ENCODE measurements around the gene GAL3ST2.
"Not testable (repeated sequence)": the region's sequence is repeated elsewhere in the genome, so short reads cannot be mapped to it uniquely, and the experiment has no call there.

The GAL3ST2 gene

DNA sequence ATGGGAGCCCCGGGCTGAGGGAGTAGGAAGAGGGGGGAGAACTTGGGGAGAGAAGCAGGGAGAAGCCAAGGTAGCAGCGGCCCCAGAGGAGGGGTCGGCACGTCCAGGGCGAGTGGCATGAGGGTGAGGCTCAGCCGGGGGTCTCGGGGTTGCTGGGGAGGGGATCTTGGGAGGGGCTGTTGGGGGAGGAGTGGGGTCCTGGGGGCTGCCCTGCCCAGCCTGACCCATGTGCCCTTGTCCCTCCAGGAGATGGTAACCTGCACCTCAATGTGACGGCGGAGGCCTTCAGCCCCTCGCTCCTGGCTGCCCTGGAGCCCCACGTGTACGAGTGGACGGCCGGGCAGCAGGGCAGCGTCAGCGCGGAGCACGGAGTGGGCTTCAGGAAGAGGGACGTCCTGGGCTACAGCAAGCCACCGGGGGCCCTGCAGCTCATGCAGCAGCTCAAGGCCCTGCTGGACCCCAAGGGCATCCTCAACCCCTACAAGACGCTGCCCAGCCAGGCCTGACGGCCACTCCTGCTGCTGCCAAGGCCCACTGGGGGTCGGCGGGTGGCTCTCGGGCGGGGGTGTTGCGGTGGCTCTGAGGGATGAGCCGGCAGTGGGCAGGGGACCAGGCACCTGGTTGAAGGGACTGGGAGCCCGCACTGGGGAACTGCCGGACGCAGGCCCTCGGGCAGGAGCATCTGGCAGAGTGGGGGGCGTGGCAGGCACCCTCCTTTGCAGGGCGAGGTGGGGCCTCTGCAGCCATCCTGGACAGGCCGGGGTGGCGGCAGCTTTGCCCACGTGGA, 9.0 kb upstream of the GAL3ST2 start:
- in situ Hi-C loops (cut with HindIII; ENCODE audit: low sequenced_read_pairs): no loop called here

DNA sequence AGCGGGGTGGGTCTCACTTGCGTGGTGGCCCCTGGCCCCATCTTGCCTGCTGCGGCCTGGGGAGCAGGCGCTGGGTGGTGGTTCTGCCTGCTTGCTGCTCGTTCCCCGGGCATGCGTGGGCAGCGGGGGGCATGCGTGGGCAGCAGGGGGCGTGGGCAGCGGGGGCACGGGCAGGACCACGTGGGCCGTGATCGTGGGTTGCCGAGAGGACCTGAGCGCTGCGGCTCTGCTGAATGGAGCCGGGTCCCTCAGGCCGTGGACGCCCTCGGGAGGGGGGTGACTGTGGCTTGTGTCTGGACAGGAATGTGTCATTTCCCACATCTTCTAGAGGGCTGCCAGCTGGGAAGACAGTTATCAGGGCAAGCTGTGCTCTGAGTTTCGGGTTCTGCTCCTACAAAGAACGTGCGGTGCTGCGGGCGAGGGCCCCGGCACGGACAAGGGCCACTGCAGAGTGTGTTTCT, 8.3 kb upstream of the GAL3ST2 start:
- in situ Hi-C loops (cut with HindIII; ENCODE audit: low sequenced_read_pairs): no loop called here

DNA sequence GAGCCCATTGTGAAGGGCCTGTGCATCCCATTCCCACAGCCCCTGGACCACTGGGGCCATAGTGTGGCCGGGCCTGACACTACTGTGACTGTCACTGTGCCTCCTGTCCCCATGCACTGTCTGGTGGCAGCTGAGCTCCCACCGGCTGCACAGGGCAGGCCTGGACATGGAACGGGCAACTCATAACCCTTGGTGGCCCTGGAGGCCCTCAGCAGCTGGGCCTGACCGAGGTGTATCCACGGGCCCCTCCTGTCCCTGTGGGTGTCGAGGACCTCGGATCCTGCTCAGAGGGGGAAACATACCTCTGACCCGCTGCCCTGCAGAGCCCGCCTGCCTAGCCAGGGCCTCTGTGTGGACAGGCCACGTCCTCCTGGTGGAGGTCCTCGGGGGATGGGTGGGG, 7.8 kb upstream of the GAL3ST2 start:
- in situ Hi-C loops (cut with HindIII; ENCODE audit: low sequenced_read_pairs): no loop called here

DNA sequence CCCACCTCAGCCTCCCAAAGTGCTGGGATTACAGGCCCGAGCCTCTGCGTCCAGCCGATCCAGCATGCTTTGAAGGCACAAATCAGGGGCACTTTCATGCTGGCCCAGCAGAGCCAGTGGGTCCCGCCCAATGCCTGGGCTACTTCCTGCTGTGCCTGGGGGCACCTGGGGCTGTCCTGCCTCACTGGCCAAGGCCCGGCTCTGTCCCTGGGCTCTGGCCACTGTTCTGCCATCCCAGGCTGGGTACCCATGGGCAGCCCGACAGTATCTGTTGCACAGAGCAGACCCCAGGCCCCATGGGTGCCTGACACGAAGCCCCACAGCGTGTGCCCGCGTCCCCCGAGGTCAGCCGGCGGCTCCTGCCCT, 6.8 kb upstream of the GAL3ST2 start:
- in situ Hi-C loops (cut with HindIII; ENCODE audit: low sequenced_read_pairs): no loop called here

DNA sequence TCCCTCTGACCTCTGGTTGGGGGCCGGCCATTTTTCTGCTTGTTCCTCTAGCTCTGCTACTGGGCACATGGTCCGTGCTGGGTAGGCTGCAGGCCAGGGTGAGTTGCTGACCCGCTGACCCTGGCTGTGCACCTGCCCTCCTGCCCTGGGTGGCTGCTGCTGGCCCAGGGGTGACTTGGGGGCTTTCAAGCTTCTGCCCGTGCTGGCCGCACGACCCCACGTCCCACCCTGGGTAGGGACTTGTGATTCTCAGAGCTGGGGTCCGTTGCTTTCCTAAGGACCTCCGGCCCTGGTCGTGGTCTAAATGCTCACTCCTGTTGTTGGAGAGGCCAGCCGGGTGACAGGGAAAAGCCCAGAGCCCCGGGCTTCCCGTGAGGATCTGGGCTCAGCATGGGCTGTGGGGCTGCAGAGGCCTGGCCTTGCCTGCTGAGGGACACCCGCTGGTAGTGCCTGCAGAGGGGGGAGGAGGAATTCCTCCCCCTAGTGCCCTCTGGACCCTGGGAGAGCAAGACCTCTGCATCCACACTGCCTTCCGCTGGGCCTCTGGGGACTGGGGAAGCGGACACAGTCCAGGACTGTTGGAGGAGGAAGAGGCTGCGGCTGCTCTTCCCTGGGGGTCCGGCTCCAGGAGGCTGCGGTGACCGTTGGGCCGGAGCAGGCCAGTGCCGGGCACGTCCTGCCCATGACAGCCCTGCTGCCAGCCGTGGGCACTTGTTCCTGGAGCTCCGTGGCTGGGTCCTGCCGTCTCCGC, 6.3 kb upstream of the GAL3ST2 start:
- in situ Hi-C loops (cut with HindIII; ENCODE audit: low sequenced_read_pairs): no loop called here

DNA sequence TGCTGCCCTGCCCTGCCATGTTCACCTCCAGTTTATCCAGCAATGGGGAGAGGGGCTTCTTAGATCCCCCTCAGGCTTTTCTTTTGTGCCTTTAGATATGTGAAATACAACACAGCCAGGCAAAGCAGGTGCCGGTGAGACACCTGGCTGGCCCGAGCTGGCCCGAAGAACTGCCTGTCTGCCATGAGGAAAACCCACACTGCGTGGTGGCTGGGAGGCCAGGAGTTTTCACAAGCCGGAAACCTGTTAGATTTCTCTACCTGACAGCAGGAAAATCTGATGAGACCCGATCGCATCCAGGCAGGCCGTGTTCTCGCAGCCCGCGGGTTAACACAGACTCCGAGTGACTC, 5.7 kb upstream of the GAL3ST2 start:
- in situ Hi-C loops (cut with HindIII; ENCODE audit: low sequenced_read_pairs): no loop called here

DNA sequence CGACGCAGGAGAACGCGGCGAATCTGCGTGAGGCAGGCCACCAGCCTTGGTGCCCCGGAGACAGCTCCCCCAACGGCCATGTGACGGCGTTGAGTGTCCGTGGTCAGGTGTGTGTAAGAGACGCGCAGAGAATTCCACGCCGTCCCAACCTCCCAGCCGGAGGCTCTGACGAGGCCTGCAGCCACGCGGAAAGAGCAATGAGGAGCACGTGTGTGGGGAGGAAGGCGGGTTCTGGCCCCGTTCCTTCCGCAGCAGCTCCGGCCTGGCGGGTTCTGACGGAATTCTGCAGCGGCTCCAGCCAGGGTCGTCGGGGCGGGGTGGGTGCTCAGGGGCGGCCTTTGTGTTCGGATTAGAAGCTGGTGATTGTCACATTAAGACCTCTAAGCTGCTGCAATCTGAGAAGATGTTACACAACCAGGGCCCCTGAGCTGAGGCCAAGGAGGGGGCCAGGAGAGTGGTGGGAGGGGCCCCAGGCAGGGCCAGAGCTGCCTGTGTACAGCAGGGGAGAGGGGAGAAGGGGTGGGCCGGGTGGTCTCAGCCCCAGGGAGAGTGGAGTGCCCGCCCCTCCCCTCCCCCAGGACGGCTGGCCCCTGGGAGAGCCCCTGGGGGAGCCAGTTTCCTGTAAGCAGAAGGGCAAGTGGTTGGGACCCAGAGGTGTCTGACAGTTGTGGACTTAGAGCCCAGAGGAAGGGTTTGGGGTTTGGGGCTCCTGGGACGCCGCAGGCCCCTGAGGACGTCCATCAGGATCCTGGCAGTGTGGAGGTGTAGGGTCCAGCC, 5.1 kb upstream of the GAL3ST2 start:
- in situ Hi-C loops (cut with HindIII; ENCODE audit: low sequenced_read_pairs): no loop called here

DNA sequence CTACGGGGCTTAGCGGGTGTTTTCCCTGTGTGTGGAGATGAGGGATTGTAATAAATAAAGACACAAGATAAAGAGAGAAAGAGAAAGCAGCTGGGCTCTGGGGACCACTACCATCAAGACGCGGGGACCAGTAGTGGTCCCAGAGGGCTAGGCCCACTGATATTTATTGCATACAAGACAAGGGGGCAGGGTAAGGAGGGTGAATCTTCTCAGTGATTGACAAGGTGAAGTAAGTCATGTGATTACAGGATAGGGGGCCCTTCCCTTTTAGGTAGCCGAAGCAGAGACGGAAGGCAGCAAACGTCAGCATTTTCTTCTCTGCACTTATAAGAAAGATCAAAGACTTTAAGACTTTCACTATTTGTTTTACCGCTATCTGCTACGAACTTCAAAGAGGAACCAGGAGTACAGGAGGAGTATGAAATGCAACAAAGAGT, 4.5 kb upstream of the GAL3ST2 start:
- in situ Hi-C loops (cut with HindIII; ENCODE audit: low sequenced_read_pairs): no loop called here

DNA sequence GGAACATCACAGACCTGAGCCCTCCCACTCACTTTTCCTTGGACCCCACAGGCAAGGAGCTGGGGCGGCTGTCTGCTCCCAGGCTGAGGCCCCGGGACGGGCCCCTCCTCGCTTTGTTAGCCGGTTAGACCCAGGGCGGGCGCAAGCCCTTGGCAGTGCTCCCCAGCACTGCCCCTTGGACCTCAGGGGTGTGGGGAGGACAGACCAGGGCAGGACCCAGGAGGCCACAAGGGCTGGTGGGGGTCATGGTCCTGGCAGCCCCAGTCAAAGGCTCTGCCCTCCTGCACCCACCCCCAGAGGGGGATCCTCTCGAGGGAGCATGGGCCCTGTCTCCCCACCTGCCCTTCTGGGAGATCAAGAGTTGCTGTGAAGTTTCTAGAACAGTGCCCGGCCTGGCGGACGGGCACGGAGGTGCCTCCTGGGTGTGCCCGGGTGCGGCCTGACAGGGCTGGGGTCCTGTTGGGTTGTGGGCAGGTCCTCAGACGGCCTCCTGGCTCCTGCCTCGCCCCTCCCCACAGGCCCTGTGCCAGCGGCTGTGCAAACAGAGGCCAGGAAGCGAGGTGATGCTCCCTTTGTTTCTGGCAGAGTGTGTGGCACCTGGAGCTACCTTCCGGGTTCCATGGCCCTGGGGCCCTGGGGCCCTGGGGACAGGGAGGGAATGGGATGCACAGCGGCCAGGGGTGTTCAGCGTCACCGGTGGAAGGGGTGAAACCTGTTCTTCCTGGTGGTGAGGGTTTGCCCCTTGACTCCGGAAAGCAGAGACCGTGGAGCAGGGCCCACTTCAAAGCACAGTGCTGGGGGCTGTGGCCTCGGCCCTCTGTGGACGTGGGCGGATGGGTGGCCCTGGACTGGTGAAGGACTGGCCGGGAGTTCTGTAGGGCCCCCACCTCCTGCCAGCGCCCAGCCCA, 2.9 kb upstream of the GAL3ST2 start:
- in situ Hi-C loops (cut with HindIII; ENCODE audit: low sequenced_read_pairs): no loop called here

DNA sequence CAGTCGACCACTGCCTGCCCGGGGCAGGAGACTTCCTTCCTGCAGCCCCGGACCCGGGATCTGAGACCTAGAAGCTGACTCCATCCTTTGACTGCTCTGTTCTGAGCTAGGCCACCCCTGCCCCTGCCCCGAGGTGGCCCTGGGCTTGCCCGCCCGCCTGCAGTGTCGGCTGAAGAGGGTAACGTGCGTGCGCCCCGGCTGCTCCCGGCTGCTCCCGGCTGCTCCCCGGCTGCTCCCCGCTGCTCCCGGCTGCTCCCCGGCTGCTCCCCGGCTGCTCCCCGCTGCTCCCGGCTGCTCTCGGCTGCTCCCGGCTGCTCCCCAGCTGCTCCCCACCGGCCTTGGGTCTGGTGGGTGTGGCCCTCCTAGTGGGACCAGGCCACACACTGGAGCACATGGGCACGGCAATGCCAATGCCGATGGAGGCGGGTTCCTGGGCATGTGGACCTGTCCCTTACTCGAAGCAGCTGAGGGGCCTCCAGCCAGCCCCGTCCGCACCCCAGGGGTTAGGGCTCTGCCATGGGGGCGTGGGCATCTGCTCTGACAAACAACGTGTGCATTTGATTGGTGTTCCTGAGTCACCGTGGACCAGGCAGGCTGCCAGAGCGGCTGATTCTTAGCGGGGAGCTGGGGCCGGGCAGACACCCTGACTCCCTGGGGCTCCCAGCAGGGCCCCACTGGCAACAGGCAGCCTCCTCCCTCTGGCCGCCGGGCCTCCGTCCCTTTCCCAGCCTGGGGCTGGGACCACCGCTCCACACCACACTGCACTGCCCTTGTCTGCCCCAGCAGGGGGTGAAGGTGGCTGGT, 2.0 kb upstream of the GAL3ST2 start:
- in situ Hi-C loops (cut with HindIII; ENCODE audit: low sequenced_read_pairs): no loop called here

DNA sequence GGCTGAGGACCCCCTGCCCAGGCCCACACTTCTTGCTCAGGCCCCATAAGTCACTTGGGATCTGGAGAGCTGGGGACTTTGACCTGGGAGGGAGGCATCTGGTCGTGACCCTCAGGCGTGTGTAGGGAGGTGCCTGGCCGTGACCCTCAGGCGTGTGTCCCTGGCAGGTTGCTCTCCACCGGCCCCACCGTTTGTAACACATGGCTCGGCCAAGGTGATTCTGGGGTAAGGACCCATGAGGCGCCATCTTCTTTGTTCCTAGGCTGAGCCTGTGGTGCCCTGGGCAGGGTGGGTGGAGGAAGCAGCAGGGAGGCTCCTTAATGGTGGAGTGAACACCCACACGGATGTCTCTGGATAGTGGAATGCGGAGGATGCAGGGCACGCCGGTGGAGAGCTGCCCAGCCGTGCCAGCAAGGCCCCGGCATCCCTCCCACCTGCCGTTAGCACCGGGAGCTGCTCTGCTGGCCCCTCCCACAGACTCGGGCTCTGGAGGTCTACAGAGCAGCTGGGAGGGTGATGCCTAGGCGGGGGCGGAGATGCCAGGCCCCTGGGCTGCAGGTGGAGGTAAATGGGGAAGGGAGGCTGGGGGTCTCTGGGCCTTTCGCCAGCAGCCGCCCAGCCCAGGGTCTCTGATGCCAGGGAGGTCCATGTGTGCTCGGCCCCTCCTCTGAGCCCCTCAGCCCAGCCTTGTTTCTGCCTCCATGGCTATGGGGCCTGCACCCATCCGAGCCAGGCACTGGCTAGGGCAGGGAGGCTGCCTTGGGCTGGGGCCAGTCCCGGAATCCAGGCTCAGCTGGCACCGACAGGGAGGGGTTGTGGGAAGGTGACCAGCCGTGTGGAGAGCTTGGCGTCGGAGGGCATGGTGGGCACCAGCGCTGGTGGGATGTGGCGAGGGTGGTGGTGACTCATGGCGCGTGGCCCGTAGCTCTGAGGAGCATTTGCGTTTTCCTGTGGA, 1.1 kb upstream of the GAL3ST2 start:
- in situ Hi-C loops (cut with HindIII; ENCODE audit: low sequenced_read_pairs): no loop called here

DNA sequence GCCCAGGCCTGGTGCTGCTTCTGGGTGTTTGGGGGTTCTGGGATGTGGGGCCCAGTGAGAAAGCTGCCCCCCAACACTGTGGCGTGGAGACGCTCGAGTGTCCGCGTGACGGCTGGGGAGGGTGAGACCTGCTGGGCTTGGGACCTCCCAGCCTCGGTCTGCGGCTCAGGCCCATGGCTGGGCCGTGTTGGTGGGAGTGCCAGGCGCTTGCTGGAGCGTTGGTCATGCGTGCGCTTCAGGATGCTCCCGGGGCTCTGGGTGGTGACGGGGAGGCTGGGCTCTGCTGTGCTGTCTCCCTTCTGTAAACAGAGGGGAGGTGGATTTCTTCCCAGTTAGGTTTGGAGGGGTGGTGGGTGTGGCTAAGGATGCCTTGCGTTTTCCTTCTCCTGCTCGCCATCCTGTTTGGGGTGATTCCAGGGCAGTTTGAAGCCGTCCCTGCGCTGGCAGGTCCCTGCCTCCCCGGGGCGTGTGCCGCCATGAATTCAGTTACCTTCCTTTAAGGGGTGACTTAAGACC, 606 bp downstream of the GAL3ST2 start:
- in situ Hi-C loops (cut with HindIII; ENCODE audit: low sequenced_read_pairs): no loop called here

DNA sequence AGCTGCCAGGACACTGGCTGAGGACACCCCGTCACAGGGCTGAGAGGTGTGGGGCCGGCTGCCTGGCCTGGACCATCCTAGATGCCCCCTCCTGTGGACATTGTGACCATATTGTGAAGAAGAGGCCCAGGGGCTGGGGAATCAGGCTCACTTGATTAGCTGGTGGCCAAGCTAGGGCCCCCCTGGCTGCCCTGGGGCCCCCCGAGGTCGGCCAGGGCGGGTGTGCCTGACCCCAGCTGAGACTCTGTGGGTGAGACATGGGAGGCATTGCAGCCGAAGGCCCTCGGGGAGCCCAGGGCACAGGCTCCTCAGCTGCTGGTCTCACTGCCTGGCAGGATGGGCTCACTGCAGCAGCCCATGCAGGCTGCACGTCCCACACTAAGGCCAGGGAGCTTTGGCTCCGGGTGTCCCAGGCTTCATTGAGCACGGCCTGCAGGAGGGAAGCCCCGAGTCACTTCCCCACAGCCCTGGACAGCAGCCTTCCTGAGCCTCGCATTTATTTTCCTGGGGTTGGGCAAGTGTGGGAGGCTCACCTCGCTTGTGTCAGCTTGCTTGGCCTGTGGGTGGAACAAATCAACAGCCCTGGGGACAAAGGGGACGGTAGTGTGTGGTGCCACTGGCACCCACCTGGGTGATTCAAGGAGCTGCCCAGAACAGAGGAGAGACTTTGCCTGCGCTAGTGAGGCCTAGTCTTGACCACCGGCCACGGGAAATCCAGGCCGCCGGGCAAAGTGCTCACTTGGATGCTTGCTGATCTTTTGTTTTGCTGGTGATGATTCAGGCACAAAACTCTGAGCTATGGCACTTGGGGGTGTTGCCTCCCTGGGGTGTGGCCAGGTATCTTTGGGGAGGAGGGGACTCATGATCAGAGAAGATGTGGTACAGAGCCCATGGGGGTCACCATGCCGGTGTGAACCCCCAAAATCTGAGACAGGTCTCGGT, 1.3 kb downstream of the GAL3ST2 start:
- in situ Hi-C loops (cut with HindIII; ENCODE audit: low sequenced_read_pairs): no loop called here

DNA sequence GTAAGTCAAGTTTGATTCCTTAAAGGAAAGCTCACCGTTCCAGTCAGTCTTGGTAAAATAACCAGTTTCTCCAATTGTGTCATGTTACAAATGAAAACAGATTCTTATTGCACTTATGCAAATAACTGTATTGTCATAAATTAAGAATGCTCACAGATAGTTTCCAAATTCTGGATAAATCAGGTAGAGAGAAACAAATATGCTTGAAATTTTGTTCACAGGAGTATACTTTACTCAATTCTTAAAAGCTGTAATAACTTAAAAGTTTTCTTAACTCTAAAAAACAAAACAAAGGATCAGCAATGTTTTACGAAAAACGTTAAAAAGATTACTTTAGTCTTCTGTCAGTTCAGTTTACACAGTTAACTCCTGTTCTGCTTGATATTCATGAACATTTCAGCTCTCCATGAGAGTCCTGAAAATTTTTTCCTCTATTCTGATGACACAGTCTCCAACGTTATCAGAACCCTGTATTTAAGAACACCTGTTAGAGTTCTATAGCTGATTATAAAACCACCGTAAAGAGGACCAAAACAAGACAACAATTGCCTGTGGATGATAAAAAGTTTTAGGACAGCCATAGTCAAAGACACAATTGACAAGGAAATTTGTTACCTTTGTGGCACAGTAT, 4.4 kb downstream of the GAL3ST2 start:
- in situ Hi-C loops (cut with HindIII; ENCODE audit: low sequenced_read_pairs): no loop called here

DNA sequence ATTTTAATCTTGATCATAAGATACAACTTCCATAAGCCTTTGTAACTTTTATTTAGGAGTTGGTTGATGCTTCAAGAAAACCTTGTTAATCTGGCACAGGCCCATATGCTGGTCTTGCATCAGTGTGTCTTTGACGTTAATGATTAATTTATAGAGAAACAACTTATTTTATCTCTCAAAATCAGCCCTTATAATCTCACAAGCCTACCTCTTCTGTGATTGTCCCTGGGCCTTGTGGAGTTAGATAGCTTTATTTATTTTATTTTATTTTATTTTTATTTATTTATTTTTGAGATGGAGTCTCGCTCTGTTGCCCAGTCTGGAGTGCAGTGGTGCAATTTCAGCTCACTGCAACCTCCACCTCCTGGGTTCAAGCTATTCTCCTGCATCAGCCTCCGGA, 5.4 kb downstream of the GAL3ST2 start:
- in situ Hi-C loops (cut with HindIII; ENCODE audit: low sequenced_read_pairs): not testable (repeated sequence)

DNA sequence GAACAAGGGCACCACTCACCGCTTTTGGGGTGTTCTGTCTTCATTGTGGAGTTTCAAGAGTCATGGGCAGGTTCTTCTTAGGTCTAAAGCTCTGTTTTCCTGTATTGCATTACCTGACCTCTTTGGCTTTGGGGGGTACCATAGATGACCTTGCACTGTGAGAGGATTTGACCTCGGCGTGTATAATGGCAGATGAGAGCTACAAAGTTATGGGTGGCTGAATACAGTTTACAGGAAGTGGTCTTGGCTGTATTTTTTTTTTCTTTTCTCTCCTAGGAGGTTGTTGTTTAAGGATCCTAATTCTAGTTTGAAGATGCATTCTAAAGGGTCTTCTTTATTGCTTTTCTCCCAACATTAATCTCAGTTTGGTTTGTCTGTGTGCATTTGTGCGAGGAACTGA, 11.5 kb downstream of the GAL3ST2 start:
- in situ Hi-C loops (cut with HindIII; ENCODE audit: low sequenced_read_pairs): no loop called here

DNA sequence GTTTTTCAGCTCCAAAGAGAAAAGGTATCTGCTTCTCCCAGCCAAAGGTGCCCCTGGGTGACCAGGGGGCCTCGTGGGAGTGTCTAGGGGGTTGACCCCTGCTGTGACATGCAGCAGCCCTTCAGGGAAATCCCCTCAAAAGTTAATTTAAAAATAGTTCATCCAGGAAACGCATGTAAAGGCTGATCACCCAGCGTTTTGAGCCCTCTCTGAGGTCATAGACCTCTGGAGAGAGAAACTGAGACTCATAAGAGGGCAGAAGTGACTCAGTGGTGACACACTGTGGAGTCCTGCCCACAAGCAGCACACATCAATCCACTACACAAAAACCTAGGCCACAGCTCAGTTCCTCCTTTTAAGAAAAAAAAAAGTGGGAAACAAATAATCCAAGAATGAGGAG, 11.9 kb downstream of the GAL3ST2 start:
- in situ Hi-C loops (cut with HindIII; ENCODE audit: low sequenced_read_pairs): no loop called here
